OCI-LY7 (cell line): ENCODE measurements around the gene NACC1. TPM values are rescaled to one million over a fixed set of nuclear protein-coding genes. Genes with fewer than 3 reads are reported as not detected.

ENCODE experiments used
- BruUV-seq: library from RNA; stranded (reverse); fragments of 400-500 nt; replicated peaks from 2 replicates; lab custom pipeline; 2021; lab: Mats Ljungman, UMichigan
- CTCF ChIA-PET: fragments of 300-600 bp; sonication (Branson Sonifier 250); formaldehyde crosslinking; loops from one replicate; lab custom pipeline; 2022; ENCODE audit warnings: antibody characterized with exemption; ENCODE audit not compliant: unreplicated experiment; lab: Charles Lee
- POLR2A ChIA-PET: fragments of 300-600 bp; sonication (Branson Sonifier 250); formaldehyde crosslinking; loops from one replicate; lab custom pipeline; 2022; ENCODE audit warnings: antibody characterized with exemption; lab: Charles Lee
- DNase-seq: peaks from one replicate; pipeline ENCODE4 v3.0.0-alpha.2; 2015; ENCODE audit warnings: low spot score
- H2AFZ ChIP-seq: fragments of 200-600 bp; sonication (generic), shearing (Covaris generic); 2 replicates; pipeline ENCODE4 v1.6.1; 2014; ENCODE audit warnings: mild to moderate bottlenecking, antibody characterized with exemption, low read length, moderate library complexity
- H3K27ac ChIP-seq: fragments of 200-600 bp; sonication (generic); 2 replicates; pipeline ENCODE4 v1.5.1; 2014; ENCODE audit warnings: mixed run types, low read depth, mild to moderate bottlenecking, moderate library complexity, low read length, inconsistent platforms; ENCODE audit not compliant: poor library complexity, severe bottlenecking
- H3K36me3 ChIP-seq: fragments of 200-600 bp; sonication (generic); 2 replicates; pipeline ENCODE4 v1.6.1; 2014; ENCODE audit warnings: mild to moderate bottlenecking, antibody characterized with exemption, low read length, moderate library complexity, mixed read lengths; ENCODE audit not compliant: insufficient read depth
- H3K4me1 ChIP-seq: fragments of 200-600 bp; sonication (generic); 2 replicates; pipeline ENCODE4 v1.5.1; 2014; ENCODE audit warnings: mild to moderate bottlenecking, low read length; ENCODE audit not compliant: insufficient read depth, poor library complexity, severe bottlenecking
- H3K4me2 ChIP-seq: fragments of 200-600 bp; sonication (generic); 2 replicates; pipeline ENCODE4 v1.6.1; 2014; ENCODE audit warnings: mild to moderate bottlenecking, low read length
- H3K4me3 ChIP-seq: fragments of 200-600 bp; sonication (generic); 2 replicates; pipeline ENCODE4 v1.5.1; 2014; ENCODE audit warnings: mild to moderate bottlenecking, low read depth, low read length; ENCODE audit not compliant: poor library complexity, severe bottlenecking
- H3K79me2 ChIP-seq: fragments of 200-600 bp; sonication (generic); 2 replicates; pipeline ENCODE4 v1.6.1; 2016; ENCODE audit warnings: low read depth, mild to moderate bottlenecking, low read length, moderate library complexity, mixed read lengths; ENCODE audit not compliant: insufficient read depth
- H3K9me2 ChIP-seq: fragments of 200-600 bp; sonication (generic); 2 replicates; pipeline ENCODE4 v1.6.1; 2016; ENCODE audit warnings: mild to moderate bottlenecking, low read length, mixed read lengths; ENCODE audit not compliant: insufficient read depth
- H3K9me3 ChIP-seq: fragments of 200-600 bp; sonication (generic); 2 replicates; pipeline ENCODE4 v1.6.1; 2014; ENCODE audit warnings: mild to moderate bottlenecking, mixed run types, low read length, mixed read lengths
- H4K20me1 ChIP-seq: fragments of 200-600 bp; sonication (generic); 2 replicates; pipeline ENCODE4 v1.6.1; 2014; ENCODE audit warnings: mild to moderate bottlenecking, antibody characterized with exemption, low read length, moderate library complexity, mixed read lengths; ENCODE audit not compliant: insufficient read depth
- EZH2phosphoT487 ChIP-seq: fragments of 200-600 bp; sonication (generic); IDR thresholded peaks from 2 replicates; pipeline ENCODE4 v1.6.1; 2018; ENCODE audit warnings: low read depth, borderline replicate concordance, mild to moderate bottlenecking, mixed run types, antibody characterized with exemption, low read length, moderate library complexity, mixed read lengths
- intact Hi-C: fragments of 100-400 bp; cut with micrococcal nuclease; formaldehyde crosslinking; loops from one replicate; pipeline ENCODE4 v1.10.0; 2022; ENCODE audit not compliant: unreplicated experiment
- total RNA-seq, 2 experiments: library from RNA; depleted of rRNA in 1 of 2; stranded (reverse); fragments of >200 nt in 1 of 2; shearing (Covaris generic) in 1 of 2; gene quantifications; 2 replicates each; pipeline ENCODE4 v1.2.3, GENCODE V29; 2014 to 2022
- TF ChIP-seq, protein P1 (sequence below): fragments of 200-600 bp; sonication (generic); conservative IDR thresholded peaks from 2 replicates; pipeline ENCODE4 v1.5.1; 2014; ENCODE audit warnings: mild to moderate bottlenecking, antibody characterized with exemption, low read length, moderate library complexity, mixed read lengths

NACC1 gene
- total RNA-seq, 2 experiments from 2014 or later, result 52.9 to 56.3 TPM

DNA sequence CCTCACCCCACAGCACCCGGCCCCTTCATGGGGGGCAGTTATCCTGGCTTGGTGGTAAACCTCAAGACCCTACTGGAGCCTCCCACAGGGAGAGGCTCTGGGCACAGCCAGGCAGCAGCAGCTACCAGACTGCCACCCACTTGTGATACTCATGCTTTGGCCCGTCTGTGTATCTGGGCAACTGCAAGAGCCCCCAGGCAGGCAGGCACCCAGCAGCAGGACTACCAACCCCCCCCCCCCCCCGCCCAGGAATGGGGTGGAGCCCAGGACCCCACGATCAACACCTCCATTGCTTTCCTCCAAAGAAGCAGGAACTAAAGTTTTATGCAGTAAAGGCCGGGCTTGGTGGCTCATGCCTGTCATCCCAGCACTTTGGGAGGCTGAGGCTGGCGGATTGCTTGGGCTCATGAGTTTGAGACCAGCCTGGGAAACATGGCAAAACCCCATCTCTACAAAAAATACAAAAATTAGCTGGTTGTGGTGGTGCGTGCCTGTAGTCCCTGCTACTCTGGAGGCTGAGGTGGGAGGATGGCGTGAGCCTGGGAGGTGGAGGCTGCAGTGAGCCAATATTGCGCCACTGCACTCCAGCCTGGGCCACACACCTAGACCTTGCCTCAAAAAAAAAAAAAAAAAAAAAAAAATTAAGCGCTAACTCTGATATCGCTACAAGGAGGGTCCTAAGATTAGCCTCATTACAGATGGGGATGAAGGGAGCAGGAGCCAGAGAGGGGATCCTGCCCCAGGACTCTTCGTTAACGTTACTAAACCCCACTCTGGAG is 14.3 kb upstream of the NACC1 start:
- peaks cover 67% of the 10 kb centered on the region for H3K4me1 ChIP-seq
- no peaks in the 10 kb centered on the region for H3K9me2 ChIP-seq
- peak overlapping the region; percentile 85 for H3K4me2 ChIP-seq
- no peaks in the 10 kb centered on the region for H4K20me1 ChIP-seq
- peaks cover 29% of the 10 kb centered on the region for H3K36me3 ChIP-seq
- no TSS peak for BruUV-seq
- no peaks in the 10 kb centered on the region for H3K9me3 ChIP-seq
- DNase-seq, result no peak
- no peak overlapping the region for H2AFZ ChIP-seq
- intact Hi-C loops, result loop anchor here (1.0 kb wide), 1 partner anchor 50 kb away; no protein-coding TSS in a partner anchor
- CTCF ChIA-PET, result interaction anchor here (1.0 to 1.5 kb wide), 3 partner anchors 49 to 138 kb away, joined by 3 to 4 read pairs (median 3); no protein-coding TSS in a partner anchor
- peak overlapping the region; percentile 83 for H3K4me3 ChIP-seq
- TF ChIP-seq, protein P1, sequence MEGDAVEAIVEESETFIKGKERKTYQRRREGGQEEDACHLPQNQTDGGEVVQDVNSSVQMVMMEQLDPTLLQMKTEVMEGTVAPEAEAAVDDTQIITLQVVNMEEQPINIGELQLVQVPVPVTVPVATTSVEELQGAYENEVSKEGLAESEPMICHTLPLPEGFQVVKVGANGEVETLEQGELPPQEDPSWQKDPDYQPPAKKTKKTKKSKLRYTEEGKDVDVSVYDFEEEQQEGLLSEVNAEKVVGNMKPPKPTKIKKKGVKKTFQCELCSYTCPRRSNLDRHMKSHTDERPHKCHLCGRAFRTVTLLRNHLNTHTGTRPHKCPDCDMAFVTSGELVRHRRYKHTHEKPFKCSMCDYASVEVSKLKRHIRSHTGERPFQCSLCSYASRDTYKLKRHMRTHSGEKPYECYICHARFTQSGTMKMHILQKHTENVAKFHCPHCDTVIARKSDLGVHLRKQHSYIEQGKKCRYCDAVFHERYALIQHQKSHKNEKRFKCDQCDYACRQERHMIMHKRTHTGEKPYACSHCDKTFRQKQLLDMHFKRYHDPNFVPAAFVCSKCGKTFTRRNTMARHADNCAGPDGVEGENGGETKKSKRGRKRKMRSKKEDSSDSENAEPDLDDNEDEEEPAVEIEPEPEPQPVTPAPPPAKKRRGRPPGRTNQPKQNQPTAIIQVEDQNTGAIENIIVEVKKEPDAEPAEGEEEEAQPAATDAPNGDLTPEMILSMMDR, result no peak
- no peak for TF ChIP-seq EZH2phosphoT487
- peak overlapping the region; percentile 96 for H3K27ac ChIP-seq
- POLR2A ChIA-PET, result interaction anchor here (0.7 to 1.4 kb wide), 7 partner anchors 8 to 108 kb away, joined by 3 to 4 read pairs (median 3); partner anchors contain the start of gene NACC1
- H3K79me2 ChIP-seq, result peaks cover 17% of the 10 kb centered on the region

GRCh38 chr19:13104360-13104847 is 13.7 kb upstream of the NACC1 start:
- TF ChIP-seq, protein P1, result peak; percentile 85
- no peak for TF ChIP-seq EZH2phosphoT487
- POLR2A ChIA-PET, result interaction anchor here (0.7 to 1.9 kb wide), 8 partner anchors 8 to 107 kb away, joined by 3 to 12 read pairs (median 4); partner anchors contain the start of gene NACC1
- H3K4me3 ChIP-seq, result peak overlapping the region; percentile 83

More at GRCh38 chr19:13104360-13104847, 13.7 kb upstream of the NACC1 start:
- Histone ChIP-seq H3K4me1 (peaks cover 60% of the 10 kb centered on the region), H3K4me2 (peak overlapping the region; percentile 85), H3K79me2 (peaks cover 17% of the 10 kb centered on the region), H3K27ac (peak overlapping the region; percentile 96), H2AFZ (peak overlapping the region; percentile 13; the same call in 1 of the 2 replicates), H3K9me3 (no peaks in the 10 kb centered on the region), H3K36me3 (peaks cover 31% of the 10 kb centered on the region), H3K9me2 (no peaks in the 10 kb centered on the region), H4K20me1 (no peaks in the 10 kb centered on the region)
- intact Hi-C loops, result loop anchor here (1.0 kb wide), 1 partner anchor 49 kb away; no protein-coding TSS in a partner anchor
- BruUV-seq, result no TSS peak
- CTCF ChIA-PET, result interaction anchor here (0.5 to 1.5 kb wide), 3 partner anchors 17 to 139 kb away, joined by 3 to 4 read pairs (median 3); no protein-coding TSS in a partner anchor
- peak; percentile 96 for DNase-seq
